OCI-LY7 (cell line): ENCODE measurements around the gene EIF4B. TPM values are rescaled to one million over a fixed set of nuclear protein-coding genes. Genes with fewer than 3 reads are reported as not detected.

Experiments
- BruUV-seq: library from RNA; stranded (reverse); fragments of 400-500 nt; replicated peaks from 2 replicates; lab custom pipeline; 2021; lab: Mats Ljungman, UMichigan
- CTCF ChIA-PET: fragments of 300-600 bp; sonication (Branson Sonifier 250); formaldehyde crosslinking; loops from one replicate; lab custom pipeline; 2022; ENCODE audit warnings: antibody characterized with exemption; ENCODE audit not compliant: unreplicated experiment; lab: Charles Lee
- POLR2A ChIA-PET: fragments of 300-600 bp; sonication (Branson Sonifier 250); formaldehyde crosslinking; loops from one replicate; lab custom pipeline; 2022; ENCODE audit warnings: antibody characterized with exemption; lab: Charles Lee
- DNase-seq: peaks from one replicate; pipeline ENCODE4 v3.0.0-alpha.2; 2015; ENCODE audit warnings: low spot score
- H2AFZ ChIP-seq: fragments of 200-600 bp; sonication (generic), shearing (Covaris generic); 2 replicates; pipeline ENCODE4 v1.6.1; 2014; ENCODE audit warnings: mild to moderate bottlenecking, antibody characterized with exemption, low read length, moderate library complexity
- H3K27ac ChIP-seq: fragments of 200-600 bp; sonication (generic); 2 replicates; pipeline ENCODE4 v1.5.1; 2014; ENCODE audit warnings: mixed run types, low read depth, mild to moderate bottlenecking, moderate library complexity, low read length, inconsistent platforms; ENCODE audit not compliant: poor library complexity, severe bottlenecking
- H3K36me3 ChIP-seq: fragments of 200-600 bp; sonication (generic); 2 replicates; pipeline ENCODE4 v1.6.1; 2014; ENCODE audit warnings: mild to moderate bottlenecking, antibody characterized with exemption, low read length, moderate library complexity, mixed read lengths; ENCODE audit not compliant: insufficient read depth
- H3K4me1 ChIP-seq: fragments of 200-600 bp; sonication (generic); 2 replicates; pipeline ENCODE4 v1.5.1; 2014; ENCODE audit warnings: mild to moderate bottlenecking, low read length; ENCODE audit not compliant: insufficient read depth, poor library complexity, severe bottlenecking
- H3K4me2 ChIP-seq: fragments of 200-600 bp; sonication (generic); 2 replicates; pipeline ENCODE4 v1.6.1; 2014; ENCODE audit warnings: mild to moderate bottlenecking, low read length
- H3K4me3 ChIP-seq: fragments of 200-600 bp; sonication (generic); 2 replicates; pipeline ENCODE4 v1.5.1; 2014; ENCODE audit warnings: mild to moderate bottlenecking, low read depth, low read length; ENCODE audit not compliant: poor library complexity, severe bottlenecking
- H3K79me2 ChIP-seq: fragments of 200-600 bp; sonication (generic); 2 replicates; pipeline ENCODE4 v1.6.1; 2016; ENCODE audit warnings: low read depth, mild to moderate bottlenecking, low read length, moderate library complexity, mixed read lengths; ENCODE audit not compliant: insufficient read depth
- H3K9me2 ChIP-seq: fragments of 200-600 bp; sonication (generic); 2 replicates; pipeline ENCODE4 v1.6.1; 2016; ENCODE audit warnings: mild to moderate bottlenecking, low read length, mixed read lengths; ENCODE audit not compliant: insufficient read depth
- H3K9me3 ChIP-seq: fragments of 200-600 bp; sonication (generic); 2 replicates; pipeline ENCODE4 v1.6.1; 2014; ENCODE audit warnings: mild to moderate bottlenecking, mixed run types, low read length, mixed read lengths
- H4K20me1 ChIP-seq: fragments of 200-600 bp; sonication (generic); 2 replicates; pipeline ENCODE4 v1.6.1; 2014; ENCODE audit warnings: mild to moderate bottlenecking, antibody characterized with exemption, low read length, moderate library complexity, mixed read lengths; ENCODE audit not compliant: insufficient read depth
- EZH2phosphoT487 ChIP-seq: fragments of 200-600 bp; sonication (generic); IDR thresholded peaks from 2 replicates; pipeline ENCODE4 v1.6.1; 2018; ENCODE audit warnings: low read depth, borderline replicate concordance, mild to moderate bottlenecking, mixed run types, antibody characterized with exemption, low read length, moderate library complexity, mixed read lengths
- intact Hi-C: fragments of 100-400 bp; cut with micrococcal nuclease; formaldehyde crosslinking; loops from one replicate; pipeline ENCODE4 v1.10.0; 2022; ENCODE audit not compliant: unreplicated experiment
- total RNA-seq, 2 experiments: library from RNA; depleted of rRNA in 1 of 2; stranded (reverse); fragments of >200 nt in 1 of 2; shearing (Covaris generic) in 1 of 2; gene quantifications; 2 replicates each; pipeline ENCODE4 v1.2.3, GENCODE V29; 2014 to 2022
- TF ChIP-seq, protein P1 (sequence below): fragments of 200-600 bp; sonication (generic); conservative IDR thresholded peaks from 2 replicates; pipeline ENCODE4 v1.5.1; 2014; ENCODE audit warnings: mild to moderate bottlenecking, antibody characterized with exemption, low read length, moderate library complexity, mixed read lengths

Gene EIF4B
- total RNA-seq, 2 experiments from 2014 or later: 645 to 745 TPM

GRCh38 chr12:53004582-53004981 lies 1.7 kb upstream of the EIF4B start:
- TF ChIP-seq, protein P1, sequence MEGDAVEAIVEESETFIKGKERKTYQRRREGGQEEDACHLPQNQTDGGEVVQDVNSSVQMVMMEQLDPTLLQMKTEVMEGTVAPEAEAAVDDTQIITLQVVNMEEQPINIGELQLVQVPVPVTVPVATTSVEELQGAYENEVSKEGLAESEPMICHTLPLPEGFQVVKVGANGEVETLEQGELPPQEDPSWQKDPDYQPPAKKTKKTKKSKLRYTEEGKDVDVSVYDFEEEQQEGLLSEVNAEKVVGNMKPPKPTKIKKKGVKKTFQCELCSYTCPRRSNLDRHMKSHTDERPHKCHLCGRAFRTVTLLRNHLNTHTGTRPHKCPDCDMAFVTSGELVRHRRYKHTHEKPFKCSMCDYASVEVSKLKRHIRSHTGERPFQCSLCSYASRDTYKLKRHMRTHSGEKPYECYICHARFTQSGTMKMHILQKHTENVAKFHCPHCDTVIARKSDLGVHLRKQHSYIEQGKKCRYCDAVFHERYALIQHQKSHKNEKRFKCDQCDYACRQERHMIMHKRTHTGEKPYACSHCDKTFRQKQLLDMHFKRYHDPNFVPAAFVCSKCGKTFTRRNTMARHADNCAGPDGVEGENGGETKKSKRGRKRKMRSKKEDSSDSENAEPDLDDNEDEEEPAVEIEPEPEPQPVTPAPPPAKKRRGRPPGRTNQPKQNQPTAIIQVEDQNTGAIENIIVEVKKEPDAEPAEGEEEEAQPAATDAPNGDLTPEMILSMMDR: no peak
- no peak for TF ChIP-seq EZH2phosphoT487
- POLR2A ChIA-PET: no interaction called here

GRCh38 chr12:53005215-53005985 lies 856 bp upstream of the EIF4B start:
- intact Hi-C loops: loop anchor here (10.0 kb wide), 1 partner anchor 749 kb away; the partner anchor contains the start of gene CISTR

More at GRCh38 chr12:53004582-53004981, 1.7 kb upstream of the EIF4B start:
- Histone ChIP-seq H3K27ac (no peak overlapping the region), H3K36me3 (peaks cover 27% of the 10 kb centered on the region), H2AFZ (no peak overlapping the region), H3K9me3 (no peaks in the 10 kb centered on the region), H3K4me1 (peaks cover 31% of the 10 kb centered on the region), H3K4me3 (peak overlapping the region; percentile 77), H4K20me1 (peaks cover 20% of the 10 kb centered on the region), H3K4me2 (peak overlapping the region; percentile 85), H3K79me2 (peaks cover 44% of the 10 kb centered on the region), H3K9me2 (no peaks in the 10 kb centered on the region)
- intact Hi-C loops: loop anchor here (10.0 kb wide), 1 partner anchor 750 kb away; the partner anchor contains the start of gene CISTR
- CTCF ChIA-PET: no interaction called here
- no TSS peak for BruUV-seq
- DNase-seq: no peak

More at GRCh38 chr12:53005215-53005985, 856 bp upstream of the EIF4B start:
- TSS peak; percentile 96 for BruUV-seq
- POLR2A ChIA-PET: interaction anchor here (0.5 to 1.3 kb wide), 7 partner anchors 11 to 1421 kb away, joined by 3 to 9 read pairs (median 3); no protein-coding TSS in a partner anchor
- peaks cover 35% of the 10 kb centered on the region for H3K36me3 ChIP-seq
- peaks cover 52% of the 10 kb centered on the region for H3K79me2 ChIP-seq
- peak; percentile 19 for DNase-seq
- peaks cover 39% of the 10 kb centered on the region for H3K4me1 ChIP-seq
- no peaks in the 10 kb centered on the region for H3K9me2 ChIP-seq
- H4K20me1 ChIP-seq: peaks cover 28% of the 10 kb centered on the region
- CTCF ChIA-PET: interaction anchor here (0.6 kb wide), 1 partner anchor 14 kb away, joined by 3 read pairs; no protein-coding TSS in a partner anchor
- TF ChIP-seq, protein P1: no peak
- TF ChIP-seq EZH2phosphoT487: no peak
- H3K27ac ChIP-seq: peak overlapping the region; percentile 70
- H3K4me2 ChIP-seq: peak overlapping the region; percentile 85
- peak overlapping the region; percentile 77 for H3K4me3 ChIP-seq
- peak overlapping the region; percentile 43; the same call in 1 of the 2 replicates for H2AFZ ChIP-seq
- no peaks in the 10 kb centered on the region for H3K9me3 ChIP-seq
